Endothelial cell of umbilical vein (primary cell): Measurements from ENCODE around the gene OSBP2. TPM values are rescaled to one million over a fixed set of nuclear protein-coding genes. Genes with fewer than 3 reads are reported as not detected.

ENCODE experiments used
- BruUV-seq: library from RNA; stranded (reverse); fragments of 400-500 nt; replicated peaks from 2 replicates; lab custom pipeline; 2021; lab: Mats Ljungman, UMichigan
- CTCF ChIA-PET: fragments of 300-600, 350-600 bp; sonication (Branson Sonifier 250); formaldehyde crosslinking; loops from one replicate; lab custom pipeline; 2021; ENCODE audit warnings: antibody characterized with exemption, inconsistent platforms; lab: Charles Lee
- POLR2A ChIA-PET: fragments of 300-600, 350-600 bp; sonication (Branson Sonifier 250); formaldehyde crosslinking; loops from one replicate; lab custom pipeline; 2021; ENCODE audit warnings: antibody characterized with exemption, inconsistent platforms; lab: Charles Lee
- DNase-seq: peaks from one replicate; pipeline ENCODE4 v3.0.0-alpha.2; 2011; ENCODE audit warnings: low read depth, low spot score
- FAIRE-seq: peaks from 2 replicates; lab custom pipeline; 2011; peaks lifted over from hg19 to GRCh38; lab: Jason Lieb, UNC
- H2AFZ ChIP-seq: 2 replicates; pipeline ENCODE4 v1.6.0; 2012; ENCODE audit warnings: low read depth, low read length, control low read depth, inconsistent platforms
- H3K27ac ChIP-seq: 2 replicates; pipeline ENCODE4 v1.5.1; 2011; ENCODE audit warnings: low read depth, mild to moderate bottlenecking, control low read depth, low read length, moderate library complexity; ENCODE audit not compliant: insufficient read depth
- H3K27me3 ChIP-seq, 2 experiments: 2 replicates each; pipeline versions ENCODE4 v1.6.0 to v1.6.1; 2011; ENCODE audit warnings: low read length in 2 of 2, mixed read lengths in 1 of 2; ENCODE audit not compliant: control insufficient read depth in 2 of 2, insufficient read depth in 2 of 2
- H3K36me3 ChIP-seq, 2 experiments: 2 replicates in 1 of 2; 3 replicates in 1 of 2; pipeline ENCODE4 v1.5.1; 2011; ENCODE audit warnings: low read length in 2 of 2, mild to moderate bottlenecking in 1 of 2, moderate library complexity in 1 of 2; ENCODE audit not compliant: control insufficient read depth in 2 of 2, insufficient read depth in 2 of 2; ENCODE audit errors: extremely low read depth in 1 of 2
- H3K4me1 ChIP-seq: 3 replicates; pipeline ENCODE4 v1.5.1; 2011; ENCODE audit warnings: mild to moderate bottlenecking, low read length; ENCODE audit not compliant: control insufficient read depth, insufficient read depth; ENCODE audit errors: extremely low read depth
- H3K4me2 ChIP-seq: 2 replicates; pipeline ENCODE4 v1.6.1; 2011; ENCODE audit warnings: low read length, control low read depth, mixed read lengths; ENCODE audit not compliant: insufficient read depth
- H3K4me3 ChIP-seq, 3 experiments: fragments of 200-600 bp in 1 of 3; sonication (generic), shearing (Covaris generic) in 1 of 3; replicated peaks in 1 of 3; 2 replicates each; pipeline ENCODE4 v1.5.1; 2011 to 2016; ENCODE audit warnings: control low read depth in 3 of 3, low read length in 3 of 3, mild to moderate bottlenecking in 2 of 3, inconsistent platforms in 1 of 3, low read depth in 1 of 3, moderate library complexity in 1 of 3; ENCODE audit not compliant: insufficient read depth in 1 of 3
- H3K79me2 ChIP-seq: 2 replicates; pipeline ENCODE4 v1.6.0; 2012; ENCODE audit warnings: low read length, inconsistent platforms; ENCODE audit not compliant: control insufficient read depth, insufficient read depth
- H3K9ac ChIP-seq: replicated peaks from 2 replicates; pipeline ENCODE3; 2011; ENCODE audit warnings: low read length, control low read depth; ENCODE audit not compliant: insufficient read depth; ENCODE audit errors: extremely low read depth
- H3K9me1 ChIP-seq: replicated peaks from 3 replicates; pipeline ENCODE4 v1.6.0; 2011; ENCODE audit warnings: mild to moderate bottlenecking, low read length; ENCODE audit not compliant: control insufficient read depth, insufficient read depth; ENCODE audit errors: extremely low read depth
- H3K9me3 ChIP-seq: replicated peaks from 2 replicates; pipeline ENCODE4 v1.5.1; 2012; ENCODE audit warnings: low read length, inconsistent platforms; ENCODE audit not compliant: control insufficient read depth, insufficient read depth
- H4K20me1 ChIP-seq: replicated peaks from 2 replicates; pipeline ENCODE3; 2011; ENCODE audit warnings: mild to moderate bottlenecking, low read length; ENCODE audit not compliant: control insufficient read depth, insufficient read depth; ENCODE audit errors: extremely low read depth
- EZH2 ChIP-seq: IDR thresholded peaks from 2 replicates; pipeline ENCODE4 v1.6.1; 2012; ENCODE audit warnings: borderline replicate concordance, low read depth, mild to moderate bottlenecking, moderate library complexity, low read length, inconsistent platforms; ENCODE audit not compliant: severe bottlenecking
- FOS ChIP-seq: IDR thresholded peaks from 2 replicates; pipeline ENCODE4 v1.6.1; 2011; ENCODE audit warnings: mild to moderate bottlenecking, low read length, moderate library complexity, borderline replicate concordance; ENCODE audit not compliant: insufficient read depth
- GATA2 ChIP-seq: IDR thresholded peaks from 2 replicates; pipeline ENCODE4 v1.7.0; 2011; ENCODE audit warnings: low read depth, mild to moderate bottlenecking, moderate library complexity, mixed read lengths, low read length; ENCODE audit not compliant: insufficient read length, insufficient read depth
- JUN ChIP-seq: IDR thresholded peaks from 2 replicates; pipeline ENCODE4 v1.6.1; 2011; ENCODE audit warnings: borderline replicate concordance, low read depth; ENCODE audit not compliant: insufficient read length, insufficient read depth
- MYC ChIP-seq: IDR thresholded peaks from one replicate; pipeline ENCODE4 v1.6.1; 2011; ENCODE audit warnings: mild to moderate bottlenecking, low read depth, low read length
- POLR2A ChIP-seq: IDR thresholded peaks from 2 replicates; pipeline ENCODE4 v1.6.1; 2012; ENCODE audit warnings: low read depth, mild to moderate bottlenecking, control low read depth, low read length
- POLR2AphosphoS5 ChIP-seq: IDR thresholded peaks from 2 replicates; pipeline ENCODE4 v1.6.1; 2012; ENCODE audit warnings: low read depth, mild to moderate bottlenecking, control low read depth, low read length, moderate library complexity; ENCODE audit not compliant: insufficient read depth
- dilution Hi-C: fragments of 300-500 bp; cut with MboI; formaldehyde crosslinking; loops from one replicate; pipeline ENCODE4 v1.15.0; 2019; ENCODE audit warnings: low sequenced_read_pairs; ENCODE audit not compliant: extremely low pct_ligation_motif_present
- intact Hi-C: fragments of 100-400 bp; cut with micrococcal nuclease; formaldehyde crosslinking; loops from one replicate; pipeline ENCODE4 v1.10.0; 2022
- polyA plus RNA-seq, 4 experiments: library from polyadenylated mRNA; depleted of rRNA in 3 of 4; stranded (reverse) in 3 of 4; unstranded in 1 of 4; fragments of >200 nt; gene quantifications; 2 replicates each; pipeline versions ENCODE4 v1.2.1 to v1.2.3, GENCODE V29; 2011 to 2012; ENCODE audit warnings: missing spikeins in 1 of 4
- total RNA-seq: library from RNA; stranded (reverse); gene quantifications from 2 replicates; pipeline ENCODE4 v1.2.3, GENCODE V29; 2021
- TF ChIP-seq, protein P1 (sequence below): IDR thresholded peaks from 2 replicates; pipeline ENCODE4 v1.6.1; 2011; ENCODE audit not compliant: insufficient read depth, insufficient read length
- TF ChIP-seq, protein P2 (sequence below), 2 donors: IDR thresholded peaks; 1 replicate in 1 of 2; 2 replicates in 1 of 2; pipeline ENCODE4 v1.5.1; 2011; ENCODE audit warnings: low read length in 2 of 2, mild to moderate bottlenecking in 2 of 2, moderate library complexity in 2 of 2, control low read depth in 1 of 2, inconsistent platforms in 1 of 2, low read depth in 1 of 2; ENCODE audit not compliant: insufficient read depth in 1 of 2; ENCODE audit errors: extremely low read depth in 1 of 2

The OSBP2 gene
- total and polyA plus RNA-seq, 2 donors (not counting 3 experiments of a cell fraction or from before 2014, with no cell fraction given) = 4.1 to 7.5 TPM

DNA sequence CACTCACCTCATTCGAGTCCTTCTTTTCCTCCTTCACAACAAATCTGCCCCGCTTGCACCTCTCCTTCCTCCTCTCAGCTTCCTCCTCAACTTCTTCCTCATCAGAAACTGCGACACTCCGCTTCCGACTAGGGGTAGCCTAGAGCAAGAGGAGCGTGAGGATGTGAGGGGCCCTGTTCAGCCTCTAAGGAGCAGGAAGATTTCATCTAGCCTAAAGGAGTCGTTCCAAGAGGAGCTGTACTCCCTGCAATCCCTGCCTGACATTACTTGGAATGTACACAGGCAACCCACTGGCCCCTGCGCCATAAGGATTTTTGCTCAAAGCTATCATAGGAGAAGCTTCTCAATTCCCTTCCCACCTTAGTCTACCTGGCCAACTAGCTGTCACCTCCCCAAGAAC lies 239.4 kb downstream of the OSBP2 start:
- Histone ChIP-seq H3K36me3 (peaks cover 29 to 66% of the 10 kb centered on the region in 2 experiments), H3K4me2 (no peak overlapping the region), H3K9me3 (no peaks in the 10 kb centered on the region), H2AFZ (no peak overlapping the region), H3K4me1 (no peaks in the 10 kb centered on the region), H3K9ac (no peak overlapping the region), H3K27ac (no peak overlapping the region), H3K4me3 (no peak overlapping the region), H3K79me2 (no peaks in the 10 kb centered on the region), H3K9me1 (no peaks in the 10 kb centered on the region), H4K20me1 (no peaks in the 10 kb centered on the region), H3K27me3 (no peaks in the 10 kb centered on the region)
- dilution Hi-C loops (loop anchor here (10.0 kb wide), 1 partner anchor 239 kb away; the partner anchor contains the start of gene OSBP2), intact Hi-C loops (no loop called here)
- BruUV-seq = no TSS peak
- ChIA-PET POLR2A (no interaction called here), CTCF (interaction anchor here (1.2 to 1.4 kb wide), 2 partner anchors 151 to 171 kb away, joined by 3 to 4 read pairs; no protein-coding TSS in a partner anchor)
- no peak for FAIRE-seq
- no peak for DNase-seq
- no peak for TF ChIP-seq EZH2
- TF ChIP-seq MYC = no peak
- TF ChIP-seq JUN = no peak
- TF ChIP-seq, protein P1, sequence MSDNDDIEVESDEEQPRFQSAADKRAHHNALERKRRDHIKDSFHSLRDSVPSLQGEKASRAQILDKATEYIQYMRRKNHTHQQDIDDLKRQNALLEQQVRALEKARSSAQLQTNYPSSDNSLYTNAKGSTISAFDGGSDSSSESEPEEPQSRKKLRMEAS = no peak
- no peak for TF ChIP-seq FOS
- TF ChIP-seq, protein P2, sequence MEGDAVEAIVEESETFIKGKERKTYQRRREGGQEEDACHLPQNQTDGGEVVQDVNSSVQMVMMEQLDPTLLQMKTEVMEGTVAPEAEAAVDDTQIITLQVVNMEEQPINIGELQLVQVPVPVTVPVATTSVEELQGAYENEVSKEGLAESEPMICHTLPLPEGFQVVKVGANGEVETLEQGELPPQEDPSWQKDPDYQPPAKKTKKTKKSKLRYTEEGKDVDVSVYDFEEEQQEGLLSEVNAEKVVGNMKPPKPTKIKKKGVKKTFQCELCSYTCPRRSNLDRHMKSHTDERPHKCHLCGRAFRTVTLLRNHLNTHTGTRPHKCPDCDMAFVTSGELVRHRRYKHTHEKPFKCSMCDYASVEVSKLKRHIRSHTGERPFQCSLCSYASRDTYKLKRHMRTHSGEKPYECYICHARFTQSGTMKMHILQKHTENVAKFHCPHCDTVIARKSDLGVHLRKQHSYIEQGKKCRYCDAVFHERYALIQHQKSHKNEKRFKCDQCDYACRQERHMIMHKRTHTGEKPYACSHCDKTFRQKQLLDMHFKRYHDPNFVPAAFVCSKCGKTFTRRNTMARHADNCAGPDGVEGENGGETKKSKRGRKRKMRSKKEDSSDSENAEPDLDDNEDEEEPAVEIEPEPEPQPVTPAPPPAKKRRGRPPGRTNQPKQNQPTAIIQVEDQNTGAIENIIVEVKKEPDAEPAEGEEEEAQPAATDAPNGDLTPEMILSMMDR (IDR thresholded peaks at IDR 0.05; ENCODE audit: extremely low read depth in 1 of 2, insufficient read depth in 1 of 2, low read depth in 1 of 2, low read length in 2 of 2) = no peak
- TF ChIP-seq POLR2A = no peak
- TF ChIP-seq POLR2AphosphoS5 = no peak
- no peak for TF ChIP-seq GATA2
